DMS79 (cell line): Measurements from ENCODE around the gene CUL4A.
"Not testable (repeated sequence)": the region's sequence is repeated elsewhere in the genome, so short reads cannot be mapped to it uniquely, and the experiment has no call there.

ENCODE experiments used
- DNase-seq: peaks from one replicate; lab custom pipeline; 2025; lab: John Stamatoyannopoulos, UW

Gene CUL4A

GRCh38 chr13:113209336-113209758, at the start of gene CUL4A:
TSS of gene CUL4A (plus strand) at chr13:113209613. CDS start at chr13:113209628, 15 bp downstream.
- peak; percentile 75 for DNase-seq

GRCh38 chr13:113159701-113160100, 49.7 kb upstream of the CUL4A start:
- DNase-seq: no peak

DNA sequence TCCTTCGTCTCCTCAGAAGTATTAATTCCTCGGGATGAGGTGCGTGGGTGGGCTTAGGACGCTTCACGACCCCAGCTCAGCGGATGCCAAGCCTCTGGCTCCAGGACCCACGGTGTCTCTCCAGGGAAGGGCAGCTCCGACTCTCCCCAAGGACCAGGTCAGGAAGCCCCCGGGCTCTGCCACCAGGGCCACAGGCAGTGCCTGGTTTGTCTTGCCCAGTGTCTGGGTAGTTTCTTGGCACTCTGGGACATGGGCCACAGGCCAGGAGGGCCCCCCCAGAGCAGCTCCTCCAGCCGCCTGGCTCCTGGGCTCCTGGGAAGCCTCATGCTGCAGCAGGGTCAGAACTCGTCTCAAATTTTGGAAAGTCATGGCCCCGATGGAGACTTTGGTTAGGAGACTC, 48.4 kb upstream of the CUL4A start:
- no peak for DNase-seq

- no peak for DNase-seq
These were observed 48.0 kb upstream of the CUL4A start for GRCh38 chr13:113161433-113161832.

DNA sequence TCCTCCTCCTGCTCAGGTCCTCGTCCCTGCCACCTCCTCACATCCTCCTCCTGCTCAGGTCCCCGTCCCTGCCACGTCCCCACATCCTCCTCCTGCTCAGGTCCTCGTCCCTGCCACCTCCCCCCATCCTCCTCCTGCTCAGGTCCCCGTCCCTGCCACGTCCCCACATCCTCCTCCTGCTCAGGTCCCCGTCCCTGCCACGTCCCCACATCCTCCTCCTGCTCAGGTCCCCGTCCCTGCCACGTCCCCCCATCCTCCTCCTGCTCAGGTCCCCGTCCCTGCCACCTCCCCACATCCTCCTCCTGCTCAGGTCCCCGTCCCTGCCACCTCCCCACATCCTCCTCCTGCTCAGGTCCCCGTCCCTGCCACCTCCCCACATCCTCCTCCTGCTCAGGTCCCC, 47.4 kb upstream of the CUL4A start:
- DNase-seq: not testable (repeated sequence)

- DNase-seq: no peak
These were observed 46.4 kb upstream of the CUL4A start for GRCh38 chr13:113162783-113163685.

- DNase-seq: no peak
These were observed 44.9 kb upstream of the CUL4A start for GRCh38 chr13:113164492-113164891.

DNA sequence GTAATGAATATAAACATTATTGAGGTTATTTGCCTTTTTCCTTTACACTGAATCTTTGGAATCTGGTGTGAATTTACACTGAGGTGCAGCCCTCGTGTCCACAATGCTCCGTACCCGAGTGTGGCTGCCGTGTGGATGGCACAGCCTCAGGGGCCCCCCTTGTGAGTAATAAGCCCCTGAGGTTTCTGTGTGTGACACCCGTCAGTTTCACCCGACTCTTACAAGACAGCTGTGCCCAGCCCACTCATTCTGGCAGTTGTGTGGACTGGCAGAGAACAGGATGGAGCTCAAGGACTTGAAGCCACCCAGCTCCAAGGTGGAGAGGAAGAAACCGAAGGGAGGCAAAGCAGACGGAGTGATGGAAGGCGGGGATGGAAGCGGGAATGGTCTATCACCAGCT, 43.1 kb upstream of the CUL4A start:
- no peak for DNase-seq

- no peak for DNase-seq
These were observed 42.7 kb upstream of the CUL4A start for GRCh38 chr13:113166681-113167080.

DNA sequence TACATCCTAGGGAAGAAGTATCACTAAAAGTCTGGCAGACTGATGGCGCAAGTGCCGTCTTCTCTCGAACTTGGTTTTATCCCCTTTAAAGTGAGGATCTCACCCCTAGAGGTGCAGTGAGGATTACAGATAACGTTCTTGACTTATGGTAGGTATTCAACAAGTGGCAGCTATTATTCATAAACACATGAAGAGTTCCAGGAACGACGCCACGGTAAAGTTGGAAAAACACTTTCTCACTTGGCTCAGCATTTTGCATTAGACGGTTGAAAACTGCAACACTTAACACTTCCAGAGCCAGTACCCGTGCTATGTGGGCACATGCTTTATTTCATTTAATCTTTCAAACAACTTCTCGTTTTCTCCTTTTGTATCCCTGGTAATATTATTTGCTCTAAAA, 42.3 kb upstream of the CUL4A start:
- DNase-seq: no peak

- DNase-seq: no peak
These were observed 41.8 kb upstream of the CUL4A start for GRCh38 chr13:113167575-113167974.

GRCh38 chr13:113168211-113168610, 41.2 kb upstream of the CUL4A start:
- no peak for DNase-seq

GRCh38 chr13:113169277-113170272, 39.8 kb upstream of the CUL4A start:
- DNase-seq: no peak

DNA sequence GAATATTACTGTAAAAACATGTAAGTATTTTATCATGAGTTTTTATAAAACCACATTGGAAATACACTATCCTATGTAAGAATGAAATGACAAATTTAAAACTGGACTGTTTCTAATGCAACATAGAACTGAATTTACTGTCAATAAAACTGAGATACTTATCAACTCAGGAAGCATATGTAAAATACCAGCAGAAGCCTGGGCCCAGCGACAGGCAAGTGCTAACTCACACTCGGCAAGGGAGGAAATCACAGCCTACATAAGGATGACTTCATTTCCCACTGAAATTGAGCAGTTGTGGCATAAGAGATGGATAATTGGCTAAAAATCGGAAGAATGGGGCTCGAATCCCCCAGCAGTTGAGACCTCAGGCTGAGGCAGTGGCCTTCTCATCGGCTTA, 38.9 kb upstream of the CUL4A start:
- no peak for DNase-seq

DNA sequence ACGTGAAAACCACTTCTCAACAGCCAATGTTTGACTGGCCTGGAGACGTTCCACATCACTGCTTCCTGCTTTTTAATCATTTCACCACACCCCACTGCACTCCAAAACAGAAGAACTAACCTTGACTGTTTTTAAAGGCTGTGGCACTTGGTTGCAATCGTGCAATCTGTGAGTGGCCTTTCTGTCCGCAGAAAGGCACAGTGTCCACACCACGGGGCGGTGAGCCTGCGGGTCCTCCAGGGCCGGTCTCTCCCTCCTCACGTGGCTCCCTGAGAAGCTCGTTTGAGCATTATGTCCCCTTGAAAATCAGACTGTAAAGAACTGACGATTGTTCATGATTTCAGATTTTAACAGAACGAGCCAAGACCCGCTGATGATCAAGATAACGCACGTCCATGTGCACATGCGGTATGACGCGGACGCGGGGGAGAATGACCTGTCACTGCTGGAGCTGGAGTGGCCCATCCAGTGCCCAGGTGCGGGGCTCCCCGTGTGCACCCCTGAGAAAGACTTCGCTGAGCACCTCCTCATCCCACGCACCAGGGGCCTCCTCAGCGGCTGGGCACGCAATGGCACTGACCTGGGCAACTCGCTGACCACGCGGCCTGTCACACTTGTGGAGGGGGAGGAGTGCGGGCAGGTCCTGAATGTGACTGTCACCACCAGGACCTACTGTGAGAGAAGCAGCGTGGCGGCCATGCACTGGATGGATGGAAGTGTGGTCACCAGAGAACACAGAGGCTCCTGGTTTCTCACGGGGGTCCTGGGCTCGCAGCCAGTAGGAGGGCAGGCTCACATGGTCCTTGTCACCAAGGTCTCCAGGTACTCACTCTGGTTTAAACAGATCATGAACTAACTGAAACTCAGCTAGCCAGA, 37.9 kb upstream of the CUL4A start:
- peak; percentile 28 for DNase-seq

GRCh38 chr13:113172419-113172926, 36.9 kb upstream of the CUL4A start:
- DNase-seq: no peak

- DNase-seq: no peak
These were observed 33.1 kb upstream of the CUL4A start for GRCh38 chr13:113176280-113176679.

DNA sequence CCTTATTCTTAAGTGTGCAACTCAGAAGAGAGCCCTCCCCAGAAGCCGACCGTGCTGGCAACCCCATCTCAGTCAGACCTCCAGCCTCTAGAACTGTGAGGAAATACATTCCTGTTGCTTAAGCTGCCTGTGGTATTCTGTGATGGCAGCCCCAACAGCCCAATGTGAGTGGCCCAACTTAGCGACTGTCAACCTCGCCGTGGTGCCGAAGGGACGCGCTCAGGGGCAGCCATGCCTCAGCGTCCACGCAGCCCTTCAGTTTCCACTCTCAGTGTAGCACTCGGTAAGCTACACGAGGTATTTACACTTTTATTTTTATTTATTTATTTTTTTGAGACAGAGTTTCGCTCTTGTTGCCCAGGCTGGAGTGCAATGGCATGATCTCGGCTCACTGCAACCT, 32.6 kb upstream of the CUL4A start:
- DNase-seq: no peak

DNA sequence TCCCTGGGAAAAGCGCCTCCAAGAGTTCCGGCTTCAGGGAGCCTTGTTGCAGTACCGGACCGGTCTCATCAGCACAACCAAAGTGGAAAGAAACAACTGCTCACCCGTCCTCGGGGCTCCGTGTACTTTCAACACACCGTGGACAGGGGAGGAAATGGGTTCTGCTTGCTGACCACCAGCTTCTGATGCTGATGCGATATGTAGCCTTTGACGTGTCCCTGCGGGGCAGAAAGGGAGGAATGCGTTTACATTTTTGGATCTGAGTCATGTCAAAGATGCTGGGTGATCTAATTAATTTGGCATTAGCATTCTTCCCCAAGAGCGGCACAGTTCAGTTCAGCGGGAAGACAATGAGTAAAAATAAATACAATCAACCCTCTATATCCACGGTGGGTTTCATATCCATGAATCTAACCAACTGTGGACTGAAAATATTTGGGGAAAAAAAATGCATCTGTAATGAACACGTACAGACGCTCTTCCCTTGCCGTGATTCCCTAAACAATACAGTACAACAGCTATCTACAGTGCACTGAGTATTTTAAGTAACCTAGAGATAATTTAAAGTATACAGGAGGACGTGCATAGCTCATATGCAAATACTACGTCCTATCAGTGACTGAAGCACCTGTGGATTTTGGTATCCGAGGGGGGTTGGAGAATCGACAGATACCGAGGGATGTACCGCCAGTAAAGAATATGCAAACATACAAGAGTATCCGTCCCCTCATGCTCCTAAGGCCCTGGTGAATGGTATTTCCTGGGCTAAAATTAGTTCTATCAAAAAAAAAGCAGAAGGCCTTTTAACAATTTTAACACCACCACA, 31.1 kb upstream of the CUL4A start:
- no peak for DNase-seq

DNA sequence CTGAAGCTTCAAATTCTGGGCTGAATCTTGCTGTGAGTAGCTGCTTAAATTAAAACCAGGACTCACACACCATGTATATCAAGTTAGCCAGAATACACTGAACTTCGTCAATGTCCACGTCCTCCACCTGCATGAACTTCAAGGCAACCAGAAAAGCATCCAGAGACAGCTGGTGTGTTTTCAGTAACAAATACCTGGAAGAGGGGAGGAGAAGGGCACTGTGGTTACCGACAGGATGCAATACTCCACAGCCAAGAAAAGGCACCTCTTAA, 30.6 kb upstream of the CUL4A start:
- no peak for DNase-seq
